Activated CD4-positive, alpha-beta T cell treated with anti-CD3 and anti-CD28 coated beads, Interleukin-2, amount 50 U/mL, for 16 hours (primary cell): ENCODE results near the gene PPP2R1B.
"Not testable (repeated sequence)": the region's sequence is repeated elsewhere in the genome, so short reads cannot be mapped to it uniquely, and the experiment has no call there.

Source experiments
- DNase-seq: peaks from one replicate; pipeline ENCODE4 v3.0.0-alpha.2; 2020

Gene PPP2R1B

GRCh38 chr11:111782109-111782741, 16.0 kb upstream of the PPP2R1B start:
- DNase-seq, result no peak

DNA sequence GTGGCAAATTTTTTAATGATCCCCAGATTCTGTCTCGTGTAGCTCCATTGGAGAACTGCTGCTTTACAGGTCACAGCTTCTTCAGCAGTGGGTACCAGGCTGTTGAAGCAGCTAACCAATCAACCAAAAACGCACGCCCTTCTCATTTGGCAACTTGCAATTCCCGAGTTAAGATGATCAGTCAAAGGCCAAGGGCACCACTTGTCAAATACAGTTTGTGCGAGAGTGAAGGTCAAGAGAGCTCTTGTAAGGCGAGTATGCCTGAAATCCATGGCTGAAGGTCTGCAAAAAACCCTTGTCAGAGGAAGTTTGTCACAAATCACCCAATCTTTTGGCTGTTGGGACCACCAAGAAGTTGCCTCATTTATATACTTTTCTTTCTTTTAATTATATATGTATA, 12.9 kb upstream of the PPP2R1B start:
- DNase-seq, result no peak

GRCh38 chr11:111778047-111778558, 11.9 kb upstream of the PPP2R1B start:
- DNase-seq, result no peak

DNA sequence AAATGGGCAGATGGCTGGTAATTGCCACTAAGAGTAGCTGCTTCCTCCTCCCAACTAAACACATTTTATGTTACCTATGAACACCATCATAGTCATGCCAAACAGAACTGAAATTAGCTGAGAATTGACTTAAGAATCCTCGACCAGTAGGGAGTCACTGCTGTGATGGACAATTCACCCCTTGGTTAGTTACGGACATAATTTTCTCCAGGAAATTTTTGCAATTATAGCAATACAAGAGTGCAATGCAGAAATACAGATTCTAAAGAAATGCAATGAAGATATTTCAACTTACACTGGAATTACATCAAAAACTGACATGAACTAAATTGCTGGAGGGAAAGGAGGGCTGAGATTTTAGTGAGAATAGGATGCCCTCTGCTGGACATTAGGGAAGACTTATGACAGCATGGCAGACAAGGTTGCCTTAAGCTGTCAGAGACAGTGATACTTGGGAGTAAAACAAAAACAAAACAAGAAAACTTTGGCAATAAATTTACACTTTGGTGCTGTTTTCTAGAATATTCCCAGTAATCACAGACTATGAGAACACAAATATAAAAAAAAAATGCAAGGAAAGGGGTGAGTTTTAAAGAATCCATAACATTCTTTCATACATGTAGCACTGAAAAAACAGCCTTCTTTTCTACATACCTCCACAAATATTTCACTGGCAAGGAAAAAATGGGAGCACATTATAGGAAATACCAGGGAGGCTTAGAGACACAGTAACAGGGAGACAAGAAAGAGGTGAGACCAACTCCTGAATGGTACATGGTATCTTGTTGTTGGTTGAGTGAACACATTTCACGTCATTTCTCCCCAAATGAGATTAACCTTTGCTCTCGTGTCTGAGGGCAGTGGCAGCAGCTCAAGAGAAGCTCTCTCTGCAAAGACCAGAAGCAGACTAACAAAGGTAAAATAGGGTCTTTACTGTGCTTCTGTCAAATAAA, 11.2 kb upstream of the PPP2R1B start:
- DNase-seq, result peak; percentile 56

GRCh38 chr11:111776398-111777093, 10.4 kb upstream of the PPP2R1B start:
- no peak for DNase-seq

DNA sequence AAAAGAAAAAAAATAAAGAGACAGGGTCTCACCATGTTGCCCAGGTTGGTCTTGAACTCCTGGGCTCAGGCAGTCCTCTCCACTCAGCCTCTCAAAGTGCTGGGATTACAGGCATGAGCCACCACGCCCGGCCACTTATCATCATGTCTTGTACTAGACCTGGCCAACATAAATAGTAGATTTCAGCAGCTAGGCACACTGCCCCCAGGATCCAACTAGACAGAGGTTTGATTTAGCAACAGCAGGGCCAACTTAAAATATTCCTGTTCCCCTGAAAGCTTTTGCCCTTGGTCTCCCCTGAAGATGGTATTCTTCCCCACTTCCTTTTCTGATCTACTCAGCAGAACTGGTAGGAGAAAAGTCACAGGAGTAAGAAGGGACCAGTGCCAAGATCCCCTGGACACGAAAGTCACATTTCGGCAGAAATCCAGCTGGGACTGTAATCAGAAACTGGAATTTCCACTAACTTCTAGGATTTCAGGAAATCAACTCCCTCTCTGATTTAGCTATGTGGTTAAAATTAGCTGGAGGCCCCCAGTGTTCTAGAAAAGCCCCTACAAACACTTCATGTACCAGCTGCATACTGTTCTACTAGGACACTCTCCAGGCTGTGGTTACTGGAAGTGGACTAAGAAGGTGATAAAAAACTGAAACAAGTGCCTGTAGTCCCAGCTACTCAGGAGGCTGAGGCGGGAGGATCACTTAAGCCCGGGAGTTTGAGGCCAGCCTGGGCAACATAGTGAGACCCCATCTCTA, 8.9 kb upstream of the PPP2R1B start:
- DNase-seq, result no peak

GRCh38 chr11:111772535-111772934, 6.3 kb upstream of the PPP2R1B start:
- DNase-seq, result no peak

GRCh38 chr11:111771205-111771604, 5.0 kb upstream of the PPP2R1B start:
- not testable (repeated sequence) for DNase-seq

GRCh38 chr11:111770581-111771134, 4.5 kb upstream of the PPP2R1B start:
- DNase-seq, result no peak

- no peak for DNase-seq
Observed at GRCh38 chr11:111766834-111767142, 599 bp upstream of the PPP2R1B start.

GRCh38 chr11:111765320-111765983, 737 bp downstream of the PPP2R1B start:
- no peak for DNase-seq

DNA sequence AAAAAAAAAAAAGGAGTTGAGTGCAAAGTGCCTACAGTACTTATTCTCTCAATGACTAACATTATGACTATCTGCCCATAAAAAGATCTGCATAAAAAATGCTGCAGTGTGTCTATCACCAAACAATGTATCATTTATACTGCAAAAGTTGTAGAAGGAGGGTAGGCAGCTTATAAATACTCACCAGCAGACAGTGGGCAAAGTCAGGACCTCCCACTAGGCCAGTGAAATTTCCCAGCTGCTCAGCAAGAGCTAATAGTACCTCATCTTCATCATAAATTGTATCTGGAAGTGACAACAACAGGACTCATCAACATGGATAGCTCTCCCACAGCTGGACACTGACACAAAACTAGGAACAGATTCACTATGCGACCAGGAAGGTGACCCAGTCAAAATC, 1.6 kb downstream of the PPP2R1B start:
- DNase-seq, result no peak

GRCh38 chr11:111762981-111763643, 3.1 kb downstream of the PPP2R1B start:
- no peak for DNase-seq

DNA sequence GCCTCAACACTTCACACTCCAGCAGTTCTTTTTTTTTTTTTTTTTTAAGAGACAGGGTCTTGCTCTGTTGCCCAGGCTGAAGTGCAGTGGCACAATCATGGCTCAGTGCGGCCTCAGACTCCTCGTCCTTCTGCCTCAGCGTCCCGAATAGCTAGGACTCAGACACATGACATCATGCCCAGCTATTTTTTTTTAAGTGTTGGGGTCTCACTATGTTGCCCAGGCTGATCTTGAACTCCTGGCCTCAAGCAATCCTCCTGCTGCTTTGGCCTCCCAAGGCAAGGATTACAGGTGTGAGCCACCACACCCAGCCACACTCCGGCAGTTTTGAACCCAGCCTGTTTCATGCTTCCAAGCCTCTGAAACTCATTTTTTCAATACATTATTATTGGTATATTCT, 3.7 kb downstream of the PPP2R1B start:
- DNase-seq, result no peak

DNA sequence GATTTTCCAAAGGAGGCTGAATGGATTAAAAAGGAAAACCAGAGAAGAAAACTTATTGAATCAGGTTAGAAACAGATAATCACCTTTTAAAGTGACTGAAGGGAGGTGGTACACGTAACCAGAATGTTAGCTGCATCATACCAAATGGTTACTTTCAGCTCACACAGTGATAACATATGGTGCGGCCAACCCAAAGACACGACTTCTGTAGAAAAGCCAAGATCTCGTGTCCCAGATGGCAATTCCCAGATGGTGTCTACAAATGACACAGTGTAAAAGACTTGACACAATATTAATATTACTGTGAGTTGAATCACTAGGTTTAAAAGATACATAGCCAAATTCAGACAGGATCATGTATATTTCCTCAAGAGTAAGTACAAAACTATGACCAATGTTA, 5.2 kb downstream of the PPP2R1B start:
- no peak for DNase-seq

DNA sequence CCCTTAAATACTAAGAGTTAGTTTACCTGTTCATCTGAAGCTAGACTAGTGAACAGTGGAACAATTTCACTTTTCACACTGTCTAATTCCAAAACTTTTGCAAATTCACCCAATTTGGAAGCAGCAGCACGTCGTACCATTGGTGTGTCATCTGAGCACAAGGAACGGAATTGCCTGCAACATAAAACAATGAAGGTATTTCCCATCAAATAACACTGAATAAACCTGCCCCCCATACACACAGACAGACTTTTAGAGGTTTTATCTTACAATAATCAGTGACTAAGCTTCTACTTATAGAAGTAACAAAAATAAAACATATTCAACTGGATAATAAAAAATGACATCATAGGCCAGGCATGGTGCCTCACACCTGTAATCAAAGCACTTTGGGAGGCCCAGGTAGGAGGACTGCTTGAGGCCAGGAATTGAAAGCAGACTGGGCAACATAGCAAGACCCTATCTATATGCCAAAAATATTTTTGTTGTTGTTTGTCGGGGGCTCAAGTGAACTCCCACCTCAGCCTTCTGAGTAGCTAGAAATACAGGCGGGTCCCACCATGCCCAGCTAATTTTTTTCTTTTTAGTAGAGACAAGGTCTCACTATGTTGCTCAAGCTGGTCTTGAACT, 6.3 kb downstream of the PPP2R1B start:
- no peak for DNase-seq

DNA sequence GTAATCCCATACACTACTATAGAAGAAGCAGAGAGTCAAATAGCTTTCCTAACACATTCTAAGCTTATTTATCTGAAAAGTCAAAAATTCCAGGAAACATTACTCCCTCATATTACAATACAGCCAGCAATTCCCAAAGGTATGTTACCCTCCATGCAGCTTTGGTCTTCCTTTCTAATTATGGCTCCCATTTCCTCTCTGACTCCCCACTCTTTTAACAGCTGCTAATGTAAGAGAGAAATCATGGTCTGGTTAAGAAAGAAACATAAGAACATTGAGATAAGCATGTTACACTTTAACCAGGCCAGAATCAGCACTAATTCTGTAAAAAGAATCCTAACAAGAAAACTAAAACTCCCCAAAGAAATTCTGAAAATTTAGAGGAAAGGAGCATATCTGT, 6.8 kb downstream of the PPP2R1B start:
- DNase-seq, result no peak

GRCh38 chr11:111756097-111756496, 10.1 kb downstream of the PPP2R1B start:
- no peak for DNase-seq

- no peak for DNase-seq
Observed at GRCh38 chr11:111749646-111750045, 16.5 kb downstream of the PPP2R1B start.

DNA sequence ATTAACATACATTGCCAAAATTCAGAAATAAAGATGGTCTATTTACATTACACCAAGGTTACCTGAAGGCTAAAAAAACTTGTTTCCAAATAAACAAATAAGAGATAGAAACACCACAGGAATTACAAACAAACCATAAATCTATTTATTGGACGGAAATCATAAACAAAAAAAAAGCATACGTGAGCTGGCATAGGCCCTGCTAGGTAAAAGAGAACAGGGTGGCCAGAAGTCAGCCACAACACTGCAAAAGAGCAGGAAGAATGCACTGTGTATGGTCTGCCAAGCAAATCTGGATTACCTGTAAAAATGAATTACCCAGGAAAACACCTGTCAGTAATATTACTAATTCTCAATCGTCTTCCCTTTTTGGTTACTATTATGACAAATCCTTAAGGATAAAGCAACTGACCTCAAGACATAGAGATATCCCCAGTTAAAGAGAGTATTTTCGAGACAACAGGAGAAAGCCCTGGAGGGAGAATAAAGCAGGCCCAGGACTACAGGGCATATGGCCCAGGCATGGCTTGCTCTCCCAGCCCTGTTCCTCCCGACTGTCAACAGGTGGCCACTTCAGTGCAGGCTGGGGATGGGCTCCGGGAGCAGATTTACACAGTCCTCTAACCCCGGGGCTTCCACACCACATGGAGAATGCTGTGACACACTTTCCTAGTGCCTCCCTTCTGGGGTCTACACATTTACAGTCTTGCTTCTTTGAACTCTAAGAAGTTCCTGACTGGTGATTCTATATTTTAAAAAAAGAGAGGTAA, 18.0 kb downstream of the PPP2R1B start:
- no peak for DNase-seq
